Suppressor macrophage treated with lipopolysaccharide for 1 hour (primary cell): Measurements from ENCODE around the gene SEC14L6.

Experiments used
- DNase-seq, 3 donors: peaks; one replicate each; pipeline ENCODE4 v3.0.0-alpha.2; 2020 to 2022

SEC14L6 gene

DNA sequence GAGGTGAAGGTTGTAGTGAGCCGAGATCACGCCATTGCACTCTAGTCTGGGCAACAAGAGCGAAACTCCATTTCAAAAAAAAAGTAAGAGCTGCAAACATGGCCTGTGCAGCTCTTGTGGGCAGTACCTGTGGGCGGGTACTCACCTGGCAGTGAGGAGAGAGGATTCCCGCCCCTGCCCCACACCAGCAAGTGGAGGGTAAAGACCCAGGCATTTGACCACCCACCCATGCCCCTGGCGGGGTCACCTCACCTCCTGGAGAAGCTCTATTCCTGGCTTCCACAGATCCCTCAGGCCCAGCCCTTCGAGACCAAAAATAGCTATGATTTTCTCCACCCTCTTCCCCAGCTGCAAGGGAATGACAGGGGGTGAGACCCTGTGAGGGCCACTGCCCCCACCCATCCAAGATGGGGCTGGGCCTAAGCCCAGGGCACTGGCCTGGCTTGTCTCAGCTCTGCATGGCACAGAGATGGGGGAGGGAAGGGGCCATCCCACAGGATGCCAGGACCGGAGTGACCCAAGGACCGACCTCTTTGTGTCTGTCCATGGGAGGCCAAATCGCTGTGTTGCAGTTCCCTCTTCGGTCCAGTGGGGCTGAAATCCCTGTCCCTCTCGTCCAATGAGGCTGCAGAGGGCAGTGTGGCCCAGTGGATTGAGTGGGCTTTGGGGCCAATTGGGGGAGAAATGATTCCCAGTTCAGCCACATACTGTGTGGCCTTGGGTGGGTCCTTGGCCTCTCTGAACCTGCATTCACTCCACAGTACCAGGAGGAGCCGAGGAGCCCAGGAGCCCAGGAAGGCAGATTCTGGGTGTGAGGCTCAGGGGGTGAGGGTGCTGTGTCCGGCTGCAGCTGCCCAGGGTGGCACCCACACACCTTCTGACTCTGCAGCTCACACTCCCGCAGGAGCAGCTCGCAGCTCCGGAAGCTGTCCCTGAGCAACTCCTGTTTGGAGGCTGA lies 14.6 kb downstream of the SEC14L6 start:
- DNase-seq, result no peak

DNA sequence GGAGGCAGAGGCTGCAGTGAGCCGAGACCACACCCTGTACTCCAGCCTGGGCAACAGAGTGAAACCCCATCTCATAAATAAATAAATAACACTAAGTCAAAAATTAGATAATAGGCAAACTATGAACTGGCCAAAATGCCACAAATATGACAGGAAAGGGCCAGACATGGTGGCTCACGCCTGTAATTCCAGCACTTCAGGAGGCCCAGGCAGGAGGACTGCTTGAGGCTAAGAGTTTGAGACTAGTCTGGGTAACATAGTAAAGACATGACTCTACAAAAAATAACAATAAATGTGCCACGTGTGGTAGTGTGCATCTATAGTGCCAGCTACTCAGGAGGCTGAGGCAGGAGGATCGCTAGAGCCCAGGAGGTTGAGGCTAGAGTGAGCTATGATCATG lies 19.9 kb downstream of the SEC14L6 start:
- no peak for DNase-seq

DNA sequence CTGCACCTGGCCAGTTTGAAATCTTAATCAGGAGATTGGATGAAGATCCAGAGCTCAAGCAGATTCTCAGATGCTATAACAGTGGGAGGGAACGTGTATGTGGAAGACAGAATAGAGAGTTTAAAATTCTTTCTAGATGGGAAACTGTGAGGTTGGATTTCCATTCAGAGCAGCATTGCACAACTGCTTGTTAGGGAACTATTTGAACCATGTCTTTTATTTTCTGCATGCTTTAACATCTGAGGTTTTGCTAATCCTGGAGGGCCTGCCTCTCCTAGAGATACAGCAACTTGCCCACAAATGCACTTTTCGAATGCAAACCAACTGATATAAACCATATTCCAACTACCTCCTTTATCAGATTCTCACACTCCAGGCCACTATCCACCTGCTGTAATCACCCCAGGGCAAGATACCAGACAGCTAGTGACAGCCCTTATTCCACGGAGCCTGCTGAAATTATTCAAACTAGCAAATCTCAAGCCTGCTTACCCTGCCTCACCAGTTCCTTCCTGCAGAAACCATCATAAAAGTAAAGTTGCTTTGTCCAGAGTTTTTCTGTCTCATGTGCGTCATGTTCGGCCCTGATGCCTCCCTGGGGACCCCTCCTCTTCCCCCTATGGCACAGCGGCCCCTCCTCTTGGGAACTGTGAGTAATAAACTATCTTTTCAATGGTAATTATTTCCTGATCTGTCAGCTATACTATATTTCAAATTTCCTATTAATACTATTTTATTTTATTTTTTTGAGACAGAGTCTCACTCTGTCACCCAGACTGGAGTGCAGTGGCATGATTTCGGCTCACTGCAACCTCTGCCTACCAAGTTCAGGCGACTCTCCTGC lies 22.7 kb downstream of the SEC14L6 start:
- DNase-seq, result no peak

GRCh38 chr22:30521368-30522156 lies 25.0 kb downstream of the SEC14L6 start:
- no peak for DNase-seq

DNA sequence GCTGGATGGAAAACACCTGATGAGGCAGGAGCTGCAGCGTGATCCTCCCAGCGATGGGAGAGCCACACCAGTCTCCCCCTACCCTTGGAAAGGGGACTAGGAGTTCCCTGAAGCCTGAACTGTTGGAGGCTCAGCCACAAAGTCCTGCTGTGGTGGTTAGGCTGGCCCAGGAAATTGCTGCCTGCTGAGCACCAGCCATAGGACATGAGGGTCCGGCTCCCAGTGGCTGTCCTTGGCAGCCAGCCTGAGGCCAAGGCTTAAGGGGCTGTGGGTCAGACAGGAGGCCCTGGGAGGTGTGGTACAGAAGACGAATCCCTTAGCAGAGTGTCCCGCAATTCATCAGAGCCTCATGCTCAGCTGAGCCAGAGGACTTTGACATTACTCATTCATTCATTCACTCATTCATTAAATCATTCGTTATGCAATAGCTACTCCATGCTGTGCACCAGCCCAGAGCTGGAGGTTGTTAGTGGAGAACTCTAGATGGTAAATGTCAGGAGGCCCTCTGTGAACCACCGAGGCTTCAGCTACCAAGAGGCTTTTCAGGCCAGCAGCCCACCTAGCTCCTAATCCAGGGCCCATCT lies 26.6 kb downstream of the SEC14L6 start:
- no peak for DNase-seq

DNA sequence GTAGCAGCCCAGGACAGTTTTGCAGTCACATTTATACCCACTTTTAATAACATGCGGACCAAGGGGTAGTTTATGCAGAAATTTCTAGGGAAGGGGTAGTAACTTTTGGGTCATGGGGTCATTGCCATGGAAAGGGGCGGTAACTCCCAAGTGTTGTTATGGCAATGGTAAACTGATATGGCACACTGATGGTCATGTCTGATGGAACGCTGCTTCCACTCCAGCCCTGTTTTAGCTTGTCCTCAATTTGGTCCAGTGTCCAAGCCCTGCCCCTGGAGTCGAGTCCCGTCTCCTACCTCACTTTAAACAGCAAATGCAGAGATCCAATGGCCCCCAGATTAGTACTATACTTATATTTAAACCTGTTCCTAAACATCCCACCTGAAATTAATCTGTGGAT lies 29.8 kb downstream of the SEC14L6 start:
- no peak for DNase-seq

DNA sequence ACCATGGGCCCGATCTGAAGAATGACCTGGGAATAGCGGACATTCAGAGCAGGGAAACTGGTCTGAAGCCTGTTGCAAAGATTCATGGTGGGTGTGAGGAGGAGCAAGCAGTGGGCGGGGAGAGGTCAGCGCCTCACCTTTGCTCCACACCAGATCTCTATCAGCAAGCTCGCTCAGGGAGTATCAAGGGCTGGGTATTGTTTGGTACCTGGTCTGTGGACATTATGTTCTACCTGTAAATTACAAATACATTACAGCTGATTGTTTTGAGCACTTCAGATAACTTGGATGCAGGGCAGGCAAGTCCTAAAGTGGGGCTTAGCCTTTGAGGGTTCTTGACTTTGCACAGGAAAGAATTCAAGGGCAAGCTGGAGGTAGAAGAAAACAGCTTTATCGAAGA lies 30.3 kb downstream of the SEC14L6 start:
- no peak for DNase-seq

GRCh38 chr22:30514252-30514651 lies 32.3 kb downstream of the SEC14L6 start:
- no peak for DNase-seq

- DNase-seq, result no peak
These were observed 33.1 kb downstream of the SEC14L6 start for GRCh38 chr22:30513462-30513861.

- DNase-seq, result no peak
These were observed 34.6 kb downstream of the SEC14L6 start for GRCh38 chr22:30511911-30512310.

GRCh38 chr22:30511109-30511508 lies 35.4 kb downstream of the SEC14L6 start:
- DNase-seq, result no peak

GRCh38 chr22:30508216-30508615 lies 38.3 kb downstream of the SEC14L6 start:
- no peak for DNase-seq

DNA sequence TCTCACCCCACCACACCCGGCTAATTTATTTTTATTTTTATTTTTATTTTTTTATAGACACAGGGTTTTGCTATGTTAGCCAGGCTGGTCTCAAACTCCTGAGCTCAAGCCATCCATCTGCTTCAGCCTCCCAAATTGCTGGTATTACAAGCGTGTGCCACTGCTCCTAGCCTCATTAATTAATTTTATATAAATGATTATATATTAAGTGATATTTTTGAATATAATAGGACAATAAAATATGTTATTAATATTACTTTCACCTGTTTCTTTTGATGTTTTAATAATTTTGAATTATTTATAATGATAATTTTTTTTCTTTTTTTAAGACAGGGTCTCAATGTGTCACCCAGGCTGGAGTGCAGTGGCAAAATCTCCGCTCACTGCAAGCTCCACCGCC lies 38.9 kb downstream of the SEC14L6 start:
- no peak for DNase-seq

GRCh38 chr22:30506507-30506968 lies 40.0 kb downstream of the SEC14L6 start:
- DNase-seq, result no peak

- DNase-seq, result no peak
These were observed 43.0 kb downstream of the SEC14L6 start for GRCh38 chr22:30503551-30503950.

- no peak for DNase-seq
These were observed 43.6 kb downstream of the SEC14L6 start for GRCh38 chr22:30502911-30503310.

DNA sequence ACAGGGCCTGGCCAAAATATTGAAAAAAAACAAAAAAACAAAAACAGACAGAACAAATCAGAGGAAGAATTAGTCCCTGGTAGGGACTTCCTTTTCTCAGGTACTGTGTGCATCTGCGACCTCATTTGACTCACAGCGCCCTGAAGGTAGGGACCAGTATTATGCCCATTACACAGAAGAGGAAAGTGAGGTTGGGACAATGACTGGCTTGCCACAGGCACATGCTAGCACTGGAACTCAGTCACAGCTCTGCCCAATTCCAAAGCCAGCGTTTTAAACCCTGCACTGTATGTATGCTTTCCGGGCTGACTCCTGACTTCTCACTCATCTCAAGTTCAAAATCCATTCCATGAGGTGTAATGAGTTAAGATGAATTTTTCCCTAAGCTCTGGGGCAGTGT lies 44.4 kb downstream of the SEC14L6 start:
- DNase-seq, result no peak

DNA sequence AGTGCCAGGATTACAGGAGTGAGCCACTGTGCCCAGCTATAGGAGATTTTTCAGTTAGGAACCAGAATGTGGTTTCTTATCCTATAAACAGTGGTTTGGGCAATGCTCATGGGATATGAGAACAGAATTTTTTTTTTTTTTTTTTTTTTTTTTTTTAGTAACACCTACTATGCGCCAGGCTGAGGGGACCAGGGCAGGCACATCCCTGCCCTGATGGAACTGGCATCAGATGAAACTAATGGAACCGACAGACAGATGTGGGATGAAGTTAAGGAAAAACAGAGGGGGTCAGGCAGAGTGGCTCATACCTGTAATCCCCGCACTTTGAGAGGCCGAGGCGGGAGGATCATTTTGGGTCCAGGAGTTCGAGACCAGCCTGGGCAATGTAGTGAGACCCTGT lies 45.9 kb downstream of the SEC14L6 start:
- DNase-seq, result no peak

DNA sequence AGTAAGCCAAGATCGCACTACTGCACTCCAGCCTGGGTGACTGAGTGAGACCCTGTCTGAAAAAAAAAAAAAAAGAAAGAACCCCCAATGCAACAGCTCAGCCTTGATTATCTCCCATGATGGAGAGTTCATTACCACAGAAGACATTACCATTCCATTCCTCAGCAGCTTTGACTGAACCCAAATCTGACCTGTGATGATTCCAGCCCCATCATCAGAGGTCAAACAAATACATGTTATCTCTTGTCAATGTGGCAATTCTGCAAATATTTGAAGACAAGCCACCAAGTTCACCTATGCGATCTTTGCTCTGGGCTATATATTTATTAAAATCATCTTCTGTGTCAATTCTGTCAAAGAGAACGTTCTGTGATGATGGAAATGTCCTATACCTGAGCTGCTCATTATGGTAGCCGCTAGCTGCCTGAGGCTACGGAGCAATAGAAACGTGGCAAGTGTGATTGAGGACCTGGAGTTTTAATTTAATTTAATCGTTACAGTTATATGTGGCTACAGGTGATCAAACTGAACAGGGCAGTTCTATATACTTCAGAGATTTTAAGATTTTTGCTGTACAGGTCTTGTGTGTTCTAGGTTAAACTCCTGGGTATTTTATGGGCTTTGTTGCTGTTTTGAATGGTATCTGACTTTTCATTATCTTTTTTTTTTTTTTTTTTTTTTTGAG lies 48.9 kb downstream of the SEC14L6 start:
- no peak for DNase-seq

GRCh38 chr22:30495041-30495784 lies 51.3 kb downstream of the SEC14L6 start:
- DNase-seq, result no peak

DNA sequence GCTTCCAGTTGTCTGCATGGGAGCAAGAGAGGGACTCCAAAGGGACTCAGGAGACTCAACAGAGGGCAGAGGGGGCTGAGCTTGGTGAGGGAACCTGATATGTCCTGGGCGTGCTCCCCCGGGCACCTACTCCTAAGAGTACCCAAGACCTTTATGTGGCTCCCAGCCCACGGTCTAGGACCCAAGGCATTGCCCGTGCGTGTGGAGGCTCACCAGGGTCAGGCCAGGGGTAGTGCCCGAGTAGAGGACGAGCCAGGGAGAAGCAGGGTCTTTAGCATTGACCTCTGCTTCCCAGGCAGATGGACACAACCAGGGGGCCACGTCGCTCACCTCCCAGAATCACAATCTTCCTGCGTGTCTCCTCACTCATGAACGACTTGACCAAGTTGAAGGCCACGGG lies 54.4 kb downstream of the SEC14L6 start:
- DNase-seq, result no peak
